Stomach (tissue), 9 donors: ENCODE measurements around the gene NKAIN2. TPM values are rescaled to one million over a fixed set of nuclear protein-coding genes. Genes with fewer than 3 reads are reported as not detected.
"Not testable (repeated sequence)": the region's sequence is repeated elsewhere in the genome, so short reads cannot be mapped to it uniquely, and the experiment has no call there.

Experiments used
- DNase-seq, 2 donors: peaks; one replicate each; pipeline versions ENCODE4 v3.0.0 to v3.0.0-alpha.2; 2013 to 2019
- H3K27ac ChIP-seq, 5 donors: fragments of 200-600 bp in 4 of 5; sonication (generic) in 4 of 5; one replicate each; pipeline ENCODE4 v1.5.1; 2013 to 2019; ENCODE audit warnings: mild to moderate bottlenecking in 1 of 5, moderate library complexity in 1 of 5
- H3K27me3 ChIP-seq, 3 donors: fragments of 200-600 bp; sonication (generic); one replicate each; pipeline ENCODE4 v1.5.1; 2017 to 2019; ENCODE audit warnings: mixed run types in 1 of 3
- H3K36me3 ChIP-seq, 4 donors: fragments of 200-600 bp; sonication (generic); 1 replicate in 3 of 4; 2 replicates in 1 of 4; pipeline ENCODE4 v1.5.1; 2016 to 2019
- H3K4me1 ChIP-seq, 4 donors: fragments of 200-600 bp; sonication (generic); one replicate each; pipeline ENCODE4 v1.5.1; 2016 to 2019
- H3K4me3 ChIP-seq, 4 donors: fragments of 200-600 bp; sonication (generic) in 3 of 4; one replicate each; pipeline ENCODE4 v1.5.1; 2016 to 2019; ENCODE audit warnings: mild to moderate bottlenecking in 1 of 4
- H3K9me3 ChIP-seq, 4 donors: fragments of 200-600 bp; sonication (generic); one replicate each; pipeline ENCODE4 v1.5.1; 2016 to 2019
- EP300 ChIP-seq: sonication (generic); formaldehyde crosslinking; IDR thresholded peaks from one replicate; pipeline ENCODE4 v1.6.1; 2017; ENCODE audit warnings: antibody characterized with exemption
- POLR2A ChIP-seq, 4 donors: fragments of 450-650 bp; IDR thresholded peaks; one replicate each; pipeline ENCODE4 v1.6.1; 2016; ENCODE audit warnings: antibody characterized with exemption in 4 of 4, control low read depth in 2 of 4, mild to moderate bottlenecking in 1 of 4, moderate library complexity in 1 of 4
- POLR2AphosphoS5 ChIP-seq, 3 donors: sonication (generic); formaldehyde crosslinking; IDR thresholded peaks; one replicate each; pipeline ENCODE4 v1.6.1; 2016; ENCODE audit warnings: antibody characterized with exemption in 3 of 3
- WGBS, 5 donors: extraction: QIAGEN DNeasy Blood & Tissue Kit in 3 of 5; methylation state at CpG; one replicate each; pipeline versions ENCODE4 v1.1.5 to v1.1.7; 2013 to 2018; 5-methylcytosine and 5-hydroxymethylcytosine counted together
- intact Hi-C: fragments of 100-400 bp; cut with DNase I; formaldehyde crosslinking; loops from one replicate; pipeline ENCODE4 v1.15.1; 2023; ENCODE audit warnings: low total_unique reads
- polyA plus RNA-seq, 3 donors: library from polyadenylated mRNA; stranded (reverse); fragments of 200-250 nt; gene quantifications; one replicate each; pipeline ENCODE4 v1.2.3, GENCODE V29; 2013
- total RNA-seq, 5 donors: library from RNA; depleted of rRNA; stranded (reverse); fragments of >200 nt; gene quantifications; one replicate each; pipeline versions ENCODE4 v1.1.0 to v1.2.3, GENCODE V29; 2014 to 2016
- TF ChIP-seq, protein P1 (sequence below), 7 experiments: fragments of 450-650 bp in 4 of 7; fragments of 200-600 bp in 3 of 7; sonication (generic) in 3 of 7; IDR thresholded peaks; one replicate each; pipeline ENCODE4 v1.5.1; 2016 to 2019; ENCODE audit warnings: antibody characterized with exemption in 7 of 7, control low read depth in 2 of 7, mild to moderate bottlenecking in 1 of 7
- donor health status: healthy with polysubstance abuse.
- donor health status: Bipolar disorder and iron deficiency.
- donor health status: healthy.

Gene NKAIN2
- total and polyA plus RNA-seq, 8 donors = 0.13 to 9.6 (median 1.5) TPM; not detected in 5

DNA sequence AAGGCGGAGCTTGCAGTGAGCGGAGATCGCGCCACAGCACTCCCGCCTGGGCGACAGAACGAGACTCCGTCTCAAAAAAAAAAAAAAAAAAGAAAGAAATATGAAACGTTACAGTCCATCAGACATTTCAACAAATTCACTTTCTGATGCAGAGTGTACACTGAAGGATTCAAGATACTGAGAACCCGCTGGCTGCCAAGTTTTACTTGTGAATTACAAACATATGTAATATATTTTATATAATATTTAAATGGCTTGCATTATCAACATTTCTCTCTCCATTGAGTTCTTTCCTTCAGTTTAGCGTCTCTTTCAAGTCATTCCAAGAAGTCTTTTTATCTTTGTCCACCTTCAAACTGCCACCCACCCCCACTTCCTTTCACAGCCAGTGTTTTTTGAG, 917.7 kb downstream of the NKAIN2 start:
- DNase-seq = peak in 1 of 2 donors; percentile 5
- Histone ChIP-seq H3K4me1 (no peaks in the 10 kb centered on the region), H3K36me3 (no peaks in the 10 kb centered on the region), H3K9me3 (peaks cover 0 to 8% (median 2%) of the 10 kb centered on the region in 4 donors), H3K4me3 (no peak overlapping the region), H3K27me3 (no peaks in the 10 kb centered on the region), H3K27ac (no peak overlapping the region)
- intact Hi-C loops = no loop called here
- TF ChIP-seq POLR2AphosphoS5 (IDR thresholded peaks at IDR 0.05) = no peak
- TF ChIP-seq POLR2A (IDR thresholded peaks at IDR 0.05) = no peak
- TF ChIP-seq EP300 = no peak
- TF ChIP-seq, protein P1, sequence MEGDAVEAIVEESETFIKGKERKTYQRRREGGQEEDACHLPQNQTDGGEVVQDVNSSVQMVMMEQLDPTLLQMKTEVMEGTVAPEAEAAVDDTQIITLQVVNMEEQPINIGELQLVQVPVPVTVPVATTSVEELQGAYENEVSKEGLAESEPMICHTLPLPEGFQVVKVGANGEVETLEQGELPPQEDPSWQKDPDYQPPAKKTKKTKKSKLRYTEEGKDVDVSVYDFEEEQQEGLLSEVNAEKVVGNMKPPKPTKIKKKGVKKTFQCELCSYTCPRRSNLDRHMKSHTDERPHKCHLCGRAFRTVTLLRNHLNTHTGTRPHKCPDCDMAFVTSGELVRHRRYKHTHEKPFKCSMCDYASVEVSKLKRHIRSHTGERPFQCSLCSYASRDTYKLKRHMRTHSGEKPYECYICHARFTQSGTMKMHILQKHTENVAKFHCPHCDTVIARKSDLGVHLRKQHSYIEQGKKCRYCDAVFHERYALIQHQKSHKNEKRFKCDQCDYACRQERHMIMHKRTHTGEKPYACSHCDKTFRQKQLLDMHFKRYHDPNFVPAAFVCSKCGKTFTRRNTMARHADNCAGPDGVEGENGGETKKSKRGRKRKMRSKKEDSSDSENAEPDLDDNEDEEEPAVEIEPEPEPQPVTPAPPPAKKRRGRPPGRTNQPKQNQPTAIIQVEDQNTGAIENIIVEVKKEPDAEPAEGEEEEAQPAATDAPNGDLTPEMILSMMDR (IDR thresholded peaks at IDR 0.05) = no peak
- WGBS, 5 donors = 80 to 92% (median 85%) methylated on average over 3 to 11 of the region's 11 CpGs

DNA sequence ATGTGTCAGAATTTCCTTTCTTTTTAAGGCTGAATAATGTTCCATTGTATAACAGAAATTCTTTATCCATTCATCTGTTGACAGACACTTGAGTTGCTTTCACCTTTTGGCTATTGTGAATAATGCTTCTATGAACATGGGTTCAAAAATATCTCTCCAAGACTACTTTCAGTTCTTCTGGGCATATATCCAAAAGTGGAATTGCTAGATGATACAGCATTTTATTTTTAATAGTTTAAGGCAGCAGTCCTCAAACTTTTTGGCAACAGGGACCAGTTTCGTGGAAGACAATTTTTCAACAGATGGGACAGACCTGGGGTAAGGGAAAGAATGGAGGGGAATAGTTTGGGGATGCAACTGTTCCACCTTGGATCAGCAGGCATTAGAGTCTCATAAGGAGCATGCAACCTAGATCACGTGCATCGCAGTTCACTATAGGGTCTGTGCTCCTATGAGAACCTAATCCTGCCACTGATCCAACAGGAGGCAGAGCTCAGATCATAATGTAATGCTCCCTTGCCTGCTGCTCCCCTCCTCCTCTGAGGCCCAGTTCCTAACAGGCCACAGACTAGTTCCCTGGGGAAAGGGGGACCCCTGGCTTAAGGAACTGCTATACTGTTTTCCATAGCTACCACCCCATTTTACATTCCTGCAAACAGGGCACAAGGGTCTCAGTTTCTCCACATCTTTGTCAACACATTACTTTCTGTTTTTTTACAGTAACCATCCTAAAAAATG, 918.6 kb downstream of the NKAIN2 start:
- DNase-seq = peak in 1 of 2 donors; percentile 16
- Histone ChIP-seq H3K36me3 (no peaks in the 10 kb centered on the region), H3K4me3 (no peak overlapping the region), H3K27ac (no peak overlapping the region), H3K27me3 (no peaks in the 10 kb centered on the region), H3K4me1 (no peaks in the 10 kb centered on the region), H3K9me3 (peaks cover 0 to 8% (median 2%) of the 10 kb centered on the region in 4 donors)
- intact Hi-C loops = no loop called here
- 72 to 88% (median 79%) methylated on average over 3 of the region's 3 CpGs for WGBS, 5 donors
- TF ChIP-seq POLR2AphosphoS5 (IDR thresholded peaks at IDR 0.05) (no peak), POLR2A (IDR thresholded peaks at IDR 0.05) (no peak), EP300 (no peak)
- TF ChIP-seq, protein P1 (IDR thresholded peaks at IDR 0.05) = no peak

DNA sequence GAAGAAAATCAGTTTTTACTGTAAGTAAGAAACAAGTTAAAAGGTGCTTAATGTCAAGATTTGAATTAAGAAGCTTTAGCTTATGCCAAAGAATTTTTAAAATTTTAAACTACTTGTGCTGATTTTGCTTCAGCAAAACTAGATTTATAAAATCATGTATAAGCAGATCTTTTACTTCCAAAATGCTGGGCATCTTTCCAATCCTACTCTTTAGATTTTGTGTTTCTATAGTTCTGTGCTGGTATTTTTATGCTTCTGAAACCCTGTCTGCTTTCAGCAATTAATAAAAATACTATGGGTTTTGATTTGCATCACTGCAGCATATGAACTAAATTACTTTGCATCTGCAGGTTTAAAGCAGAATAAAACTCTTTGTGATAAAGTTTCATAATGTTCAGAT, 920.0 kb downstream of the NKAIN2 start:
- no peak overlapping the region for H3K27ac ChIP-seq
- H3K4me3 ChIP-seq = no peak overlapping the region
- H3K27me3 ChIP-seq = no peaks in the 10 kb centered on the region
- H3K9me3 ChIP-seq = peaks cover 0 to 8% (median 2%) of the 10 kb centered on the region in 4 donors
- TF ChIP-seq, protein P1 (IDR thresholded peaks at IDR 0.05) = no peak
- TF ChIP-seq POLR2AphosphoS5 (IDR thresholded peaks at IDR 0.05) = no peak
- no peak for TF ChIP-seq POLR2A (IDR thresholded peaks at IDR 0.05)
- TF ChIP-seq EP300 = no peak
- peak in 1 of 2 donors; percentile 5 for DNase-seq
- intact Hi-C loops = no loop called here
- no peaks in the 10 kb centered on the region for H3K4me1 ChIP-seq
- no peaks in the 10 kb centered on the region for H3K36me3 ChIP-seq

DNA sequence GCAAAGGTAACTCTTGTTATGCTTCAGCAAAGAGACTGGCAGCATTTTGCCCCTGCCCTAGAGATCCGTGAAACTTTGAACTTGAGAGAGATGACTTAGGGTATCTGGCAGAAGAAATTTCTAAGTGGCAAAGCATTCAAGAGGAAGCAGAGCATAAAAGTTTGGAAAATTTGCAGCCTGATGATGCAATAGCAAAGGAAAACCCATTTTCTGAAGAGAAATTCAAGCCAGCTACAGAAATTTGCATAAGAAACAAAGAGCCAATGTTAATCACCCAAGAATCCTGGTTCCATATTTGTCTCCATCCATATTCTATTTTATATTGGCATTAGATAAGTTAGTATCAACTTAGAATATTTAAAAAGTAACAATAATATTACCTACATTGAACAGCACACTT, 934.1 kb downstream of the NKAIN2 start:
- H3K9me3 ChIP-seq = peaks cover 0 to 12% (median 6%) of the 10 kb centered on the region in 4 donors
- H3K27ac ChIP-seq, H3K27me3 ChIP-seq, DNase-seq, H3K4me1 ChIP-seq, H3K4me3 ChIP-seq, H3K36me3 ChIP-seq, intact Hi-C loops: not testable (repeated sequence)
- 90 to 100% (median 97%) methylated on average over 1 of the region's 1 CpG for WGBS, 5 donors

DNA sequence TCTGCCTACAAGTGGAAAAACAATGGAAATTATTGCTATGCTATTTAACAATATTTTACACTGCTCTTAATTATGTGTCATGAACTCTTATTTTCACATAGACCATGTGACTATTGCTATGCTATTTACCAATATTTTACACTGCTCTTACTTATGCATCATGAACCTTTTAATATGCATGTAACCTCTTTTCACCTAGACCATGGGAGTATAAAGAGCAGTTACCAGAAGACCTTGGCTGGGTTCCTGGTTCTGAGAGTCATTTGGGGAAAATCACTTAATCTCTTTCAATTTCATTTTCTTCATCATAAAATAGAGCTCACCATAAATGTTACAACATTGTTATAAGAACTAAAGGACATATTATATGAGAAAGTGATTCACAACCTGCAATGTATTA, 934.8 kb downstream of the NKAIN2 start:
- Histone ChIP-seq H3K4me3 (no peak overlapping the region), H3K27me3 (no peaks in the 10 kb centered on the region), H3K27ac (no peak overlapping the region), H3K9me3 (peaks cover 0 to 6% (median 2%) of the 10 kb centered on the region in 4 donors), H3K36me3 (no peaks in the 10 kb centered on the region), H3K4me1 (no peaks in the 10 kb centered on the region)
- intact Hi-C loops = no loop called here
- DNase-seq = no peak
- TF ChIP-seq EP300 (no peak), POLR2A (IDR thresholded peaks at IDR 0.05) (no peak), POLR2AphosphoS5 (IDR thresholded peaks at IDR 0.05) (no peak)
- TF ChIP-seq, protein P1 (IDR thresholded peaks at IDR 0.05) = no peak
